ENCODE measurements around the gene FAM185A.
"Not testable (repeated sequence)": the region's sequence is repeated elsewhere in the genome, so short reads cannot be mapped to it uniquely, and the experiment has no call there.

The FAM185A gene

GRCh38 chr7:102758227-102758626, 9.4 kb downstream of the FAM185A start:
- not testable (repeated sequence) for H3K4me1 Mint-ChIP-seq (ENCODE audit: low read depth); H3K36me3 Mint-ChIP-seq (ENCODE audit: low read depth); H3K27me3 Mint-ChIP-seq; H3K9me3 Mint-ChIP-seq; H3K4me3 Mint-ChIP-seq; H3K27ac Mint-ChIP-seq
- intact Hi-C loops (cut with micrococcal nuclease): loop anchor here (2.0 kb wide), 1 partner anchor 305 kb away; no protein-coding TSS in a partner anchor

GRCh38 chr7:102759934-102760333, 11.1 kb downstream of the FAM185A start:
- not testable (repeated sequence) for H3K27ac Mint-ChIP-seq; H3K36me3 Mint-ChIP-seq (ENCODE audit: low read depth); H3K4me1 Mint-ChIP-seq (ENCODE audit: low read depth); H3K9me3 Mint-ChIP-seq; H3K4me3 Mint-ChIP-seq; H3K27me3 Mint-ChIP-seq
- intact Hi-C loops (cut with micrococcal nuclease): loop anchor here (2.0 kb wide), 1 partner anchor 303 kb away; no protein-coding TSS in a partner anchor

- H3K9me3 Mint-ChIP-seq; H3K27ac Mint-ChIP-seq; H3K36me3 Mint-ChIP-seq (ENCODE audit: low read depth); H3K4me1 Mint-ChIP-seq (ENCODE audit: low read depth); H3K4me3 Mint-ChIP-seq; H3K27me3 Mint-ChIP-seq; intact Hi-C loops (cut with micrococcal nuclease): not testable (repeated sequence)
These were observed 12.4 kb downstream of the FAM185A start for GRCh38 chr7:102761234-102761633.

GRCh38 chr7:102763295-102763905, 14.6 kb downstream of the FAM185A start:
- H3K27ac Mint-ChIP-seq; H3K36me3 Mint-ChIP-seq (ENCODE audit: low read depth); H3K27me3 Mint-ChIP-seq; intact Hi-C loops (cut with micrococcal nuclease); H3K4me1 Mint-ChIP-seq (ENCODE audit: low read depth); H3K4me3 Mint-ChIP-seq; H3K9me3 Mint-ChIP-seq: not testable (repeated sequence)

GRCh38 chr7:102769657-102770192, 20.9 kb downstream of the FAM185A start:
- H3K27ac Mint-ChIP-seq; H3K4me1 Mint-ChIP-seq (ENCODE audit: low read depth); H3K9me3 Mint-ChIP-seq; H3K27me3 Mint-ChIP-seq; H3K4me3 Mint-ChIP-seq; H3K36me3 Mint-ChIP-seq (ENCODE audit: low read depth); intact Hi-C loops (cut with micrococcal nuclease): not testable (repeated sequence)

- H3K27ac Mint-ChIP-seq; intact Hi-C loops (cut with micrococcal nuclease); H3K9me3 Mint-ChIP-seq; H3K4me3 Mint-ChIP-seq; H3K27me3 Mint-ChIP-seq; H3K36me3 Mint-ChIP-seq (ENCODE audit: low read depth); H3K4me1 Mint-ChIP-seq (ENCODE audit: low read depth): not testable (repeated sequence)
These were observed 21.7 kb downstream of the FAM185A start for GRCh38 chr7:102770467-102770866.

GRCh38 chr7:102776217-102776616, 27.4 kb downstream of the FAM185A start:
- H3K27ac Mint-ChIP-seq; H3K4me3 Mint-ChIP-seq; H3K27me3 Mint-ChIP-seq; H3K9me3 Mint-ChIP-seq; intact Hi-C loops (cut with micrococcal nuclease); H3K4me1 Mint-ChIP-seq (ENCODE audit: low read depth): not testable (repeated sequence)
- H3K36me3 Mint-ChIP-seq (ENCODE audit: low read depth): peaks cover 18% of the 10 kb centered on the region

GRCh38 chr7:102778663-102779062, 29.9 kb downstream of the FAM185A start:
- H3K4me3 Mint-ChIP-seq; intact Hi-C loops (cut with micrococcal nuclease): not testable (repeated sequence)

GRCh38 chr7:102780926-102781325, 32.1 kb downstream of the FAM185A start:
- H3K27me3 Mint-ChIP-seq; H3K9me3 Mint-ChIP-seq; H3K27ac Mint-ChIP-seq; intact Hi-C loops (cut with micrococcal nuclease); H3K4me3 Mint-ChIP-seq; H3K4me1 Mint-ChIP-seq (ENCODE audit: low read depth): not testable (repeated sequence)
- H3K36me3 Mint-ChIP-seq (ENCODE audit: low read depth): peaks cover 25% of the 10 kb centered on the region

More at GRCh38 chr7:102778663-102779062, 29.9 kb downstream of the FAM185A start:
- H3K9me3 Mint-ChIP-seq; H3K27me3 Mint-ChIP-seq; H3K27ac Mint-ChIP-seq; H3K4me1 Mint-ChIP-seq (ENCODE audit: low read depth): not testable (repeated sequence)
- peaks cover 25% of the 10 kb centered on the region for H3K36me3 Mint-ChIP-seq (ENCODE audit: low read depth)

GRCh38 chr7:102788770-102789169, 40.0 kb downstream of the FAM185A start:
- H3K4me1 Mint-ChIP-seq (ENCODE audit: low read depth); H3K27ac Mint-ChIP-seq; H3K4me3 Mint-ChIP-seq; H3K36me3 Mint-ChIP-seq (ENCODE audit: low read depth); H3K27me3 Mint-ChIP-seq; H3K9me3 Mint-ChIP-seq; intact Hi-C loops (cut with micrococcal nuclease): not testable (repeated sequence)

- H3K9me3 Mint-ChIP-seq; H3K36me3 Mint-ChIP-seq (ENCODE audit: low read depth); H3K27ac Mint-ChIP-seq; H3K4me1 Mint-ChIP-seq (ENCODE audit: low read depth); H3K4me3 Mint-ChIP-seq; intact Hi-C loops (cut with micrococcal nuclease); H3K27me3 Mint-ChIP-seq: not testable (repeated sequence)
These were observed 41.7 kb downstream of the FAM185A start for GRCh38 chr7:102790364-102791100.

- intact Hi-C loops (cut with micrococcal nuclease); H3K4me1 Mint-ChIP-seq (ENCODE audit: low read depth); H3K27me3 Mint-ChIP-seq; H3K27ac Mint-ChIP-seq; H3K36me3 Mint-ChIP-seq (ENCODE audit: low read depth); H3K4me3 Mint-ChIP-seq; H3K9me3 Mint-ChIP-seq: not testable (repeated sequence)
These were observed 42.6 kb downstream of the FAM185A start for GRCh38 chr7:102791367-102791766.

- H3K9me3 Mint-ChIP-seq; H3K36me3 Mint-ChIP-seq (ENCODE audit: low read depth); H3K27me3 Mint-ChIP-seq; H3K4me3 Mint-ChIP-seq; intact Hi-C loops (cut with micrococcal nuclease); H3K4me1 Mint-ChIP-seq (ENCODE audit: low read depth); H3K27ac Mint-ChIP-seq: not testable (repeated sequence)
These were observed 43.0 kb downstream of the FAM185A start for GRCh38 chr7:102791831-102792230.

GRCh38 chr7:102794567-102794966, 45.8 kb downstream of the FAM185A start:
- H3K4me1 Mint-ChIP-seq (ENCODE audit: low read depth); H3K27me3 Mint-ChIP-seq; intact Hi-C loops (cut with micrococcal nuclease); H3K4me3 Mint-ChIP-seq; H3K9me3 Mint-ChIP-seq; H3K36me3 Mint-ChIP-seq (ENCODE audit: low read depth); H3K27ac Mint-ChIP-seq: not testable (repeated sequence)

Measured in dendritic cell treated with granulocyte-macrophage colony-stimulating factor and Interleukin-4, amounts not matched to agents 40 ng/mL and 50 ng/mL, for 4 days (primary cell).